ENCODE measurements around the gene FASTK.

The FASTK gene

DNA sequence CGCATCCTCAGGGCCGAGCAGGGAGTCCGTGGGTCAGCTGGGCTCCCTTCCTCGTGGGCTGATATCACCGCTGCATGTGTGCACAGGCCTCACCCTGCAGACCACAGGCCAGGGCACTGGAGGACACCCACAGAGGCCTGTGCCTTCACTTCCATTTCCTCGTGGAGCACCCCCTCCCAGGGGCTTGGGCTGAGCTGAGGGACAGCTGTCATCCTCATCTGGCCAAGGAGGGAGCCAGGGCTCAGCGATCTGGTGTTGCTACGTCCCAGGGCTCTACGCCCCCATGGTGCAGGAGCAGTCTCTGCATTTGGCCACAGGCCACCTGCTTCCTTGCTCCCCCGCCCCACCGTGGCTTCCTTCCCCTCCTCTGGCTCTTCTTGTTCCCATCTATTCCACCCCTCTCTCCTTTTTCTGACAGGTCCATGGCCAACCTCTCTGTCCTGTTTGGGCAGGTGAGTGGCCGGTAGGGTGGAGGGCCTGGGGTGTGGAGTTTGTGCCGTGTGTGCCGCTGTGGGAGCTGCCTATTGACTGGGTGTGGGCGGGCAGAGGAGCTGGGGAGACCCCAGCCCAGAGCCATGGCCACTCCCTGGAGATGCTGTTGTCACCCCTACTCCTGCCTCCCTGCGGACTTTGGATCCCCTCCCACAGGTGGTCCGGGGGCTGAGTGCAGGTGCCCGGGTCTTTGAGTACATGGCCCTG, 40.6 kb downstream of the FASTK start:
- DNase-seq (ENCODE audit: insufficient read length, low spot score) (no peak), FAIRE-seq (no peak)
- TF ChIP-seq, protein P1, sequence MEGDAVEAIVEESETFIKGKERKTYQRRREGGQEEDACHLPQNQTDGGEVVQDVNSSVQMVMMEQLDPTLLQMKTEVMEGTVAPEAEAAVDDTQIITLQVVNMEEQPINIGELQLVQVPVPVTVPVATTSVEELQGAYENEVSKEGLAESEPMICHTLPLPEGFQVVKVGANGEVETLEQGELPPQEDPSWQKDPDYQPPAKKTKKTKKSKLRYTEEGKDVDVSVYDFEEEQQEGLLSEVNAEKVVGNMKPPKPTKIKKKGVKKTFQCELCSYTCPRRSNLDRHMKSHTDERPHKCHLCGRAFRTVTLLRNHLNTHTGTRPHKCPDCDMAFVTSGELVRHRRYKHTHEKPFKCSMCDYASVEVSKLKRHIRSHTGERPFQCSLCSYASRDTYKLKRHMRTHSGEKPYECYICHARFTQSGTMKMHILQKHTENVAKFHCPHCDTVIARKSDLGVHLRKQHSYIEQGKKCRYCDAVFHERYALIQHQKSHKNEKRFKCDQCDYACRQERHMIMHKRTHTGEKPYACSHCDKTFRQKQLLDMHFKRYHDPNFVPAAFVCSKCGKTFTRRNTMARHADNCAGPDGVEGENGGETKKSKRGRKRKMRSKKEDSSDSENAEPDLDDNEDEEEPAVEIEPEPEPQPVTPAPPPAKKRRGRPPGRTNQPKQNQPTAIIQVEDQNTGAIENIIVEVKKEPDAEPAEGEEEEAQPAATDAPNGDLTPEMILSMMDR (IDR thresholded peaks at IDR 0.05; ENCODE audit: insufficient read depth, missing control alignments), result no peak

DNA sequence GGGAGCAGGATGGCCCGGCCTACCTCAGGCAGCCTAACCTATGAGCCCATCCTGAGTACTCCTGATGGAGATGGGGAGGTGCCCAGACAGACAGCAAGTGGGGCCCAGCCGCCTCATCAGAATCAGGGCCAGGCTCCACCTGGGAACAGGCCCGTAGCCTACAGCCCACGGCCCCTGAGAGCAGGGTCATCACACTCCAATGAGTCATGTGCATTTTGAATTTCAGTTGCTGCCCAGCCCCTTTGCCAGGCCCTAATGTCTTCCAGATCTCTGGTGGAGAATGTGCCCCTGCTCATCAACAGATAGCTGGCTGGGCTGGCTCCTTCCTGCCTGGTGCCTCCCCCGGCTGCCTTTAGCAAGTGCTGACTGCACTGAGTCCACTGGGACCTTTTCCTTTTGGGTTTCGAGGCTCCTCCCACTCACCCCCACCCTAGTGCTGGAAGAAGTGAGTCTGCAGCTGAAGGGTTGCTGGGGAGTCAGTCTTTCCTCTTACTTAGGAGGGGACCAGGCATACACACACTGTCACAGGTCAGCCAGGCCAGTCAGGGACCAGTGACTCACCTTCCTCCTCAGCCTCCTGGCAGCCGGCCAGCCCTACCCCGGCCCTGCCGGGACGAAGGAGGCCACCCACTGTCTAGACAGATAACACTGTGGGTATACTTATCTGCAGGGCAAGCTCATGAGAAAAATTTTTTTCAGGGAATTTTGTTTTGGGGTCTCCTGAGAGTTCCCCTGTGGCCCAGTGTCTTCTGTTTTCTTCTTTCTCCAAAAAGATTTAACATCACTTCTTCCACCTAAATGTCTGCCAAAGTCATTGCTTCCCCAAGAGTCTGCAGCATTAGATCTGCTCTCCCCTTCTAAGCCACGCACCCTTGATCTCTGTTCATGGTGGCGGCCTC, 41.4 kb downstream of the FASTK start:
- FAIRE-seq (no peak), DNase-seq (ENCODE audit: insufficient read length, low spot score) (no peak)
- TF ChIP-seq, protein P1 (IDR thresholded peaks at IDR 0.05; ENCODE audit: insufficient read depth, missing control alignments), result no peak

DNA sequence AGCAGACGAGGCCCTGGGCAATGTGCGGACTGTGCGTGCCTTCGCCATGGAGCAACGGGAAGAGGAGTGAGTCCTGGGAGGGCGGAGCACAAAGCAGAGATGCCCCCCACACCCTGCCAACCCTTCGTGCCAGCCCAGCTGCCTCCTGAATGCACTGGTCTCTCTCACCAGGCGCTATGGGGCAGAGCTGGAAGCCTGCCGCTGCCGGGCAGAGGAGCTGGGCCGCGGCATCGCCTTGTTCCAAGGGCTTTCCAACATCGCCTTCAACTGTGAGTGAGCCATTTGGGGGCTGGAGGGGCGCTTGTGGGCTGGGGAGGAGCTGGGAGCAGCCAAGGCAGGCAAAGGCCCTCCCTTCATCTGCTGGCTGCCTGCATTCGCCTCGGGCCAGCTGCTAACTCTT, 44.7 kb downstream of the FASTK start:
- no peak for DNase-seq (ENCODE audit: insufficient read length, low spot score)
- FAIRE-seq, result no peak
- TF ChIP-seq, protein P1 (IDR thresholded peaks at IDR 0.05; ENCODE audit: insufficient read depth, missing control alignments), result no peak

DNA sequence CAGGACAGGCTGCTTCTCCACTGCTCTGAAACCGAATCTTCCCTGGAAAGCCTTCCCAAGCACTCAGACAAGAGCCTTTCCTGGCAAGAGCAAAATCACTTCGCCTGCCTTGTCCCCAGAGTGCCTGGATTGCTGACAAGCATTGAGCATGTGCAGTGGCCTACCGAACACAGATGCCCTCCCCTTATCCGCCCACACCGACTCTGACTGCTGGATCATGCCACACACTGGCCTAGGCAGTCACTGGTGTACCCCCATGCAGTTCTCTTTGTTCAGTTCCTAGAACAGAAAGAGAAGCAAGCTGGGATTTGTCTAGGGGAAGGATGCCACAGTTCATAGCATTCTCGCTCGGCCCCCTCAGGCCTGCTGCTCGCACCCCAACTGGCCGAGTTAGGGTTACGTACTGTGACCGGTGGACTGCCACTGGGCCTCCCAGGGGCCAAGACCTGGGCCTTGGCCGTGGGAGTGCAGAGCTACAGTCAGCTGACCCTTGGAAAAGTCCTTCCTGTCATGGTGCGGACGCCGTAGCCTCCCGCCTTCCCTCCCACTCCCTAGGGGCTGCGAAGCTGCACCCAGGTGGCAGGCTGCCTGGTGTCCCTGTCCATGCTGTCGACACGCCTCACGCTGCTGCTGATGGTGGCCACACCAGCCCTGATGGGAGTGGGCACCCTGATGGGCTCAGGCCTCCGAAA, 45.4 kb downstream of the FASTK start:
- DNase-seq (ENCODE audit: insufficient read length, low spot score), result no peak
- TF ChIP-seq, protein P1 (IDR thresholded peaks at IDR 0.05; ENCODE audit: insufficient read depth, missing control alignments), result no peak
- no peak for FAIRE-seq

DNA sequence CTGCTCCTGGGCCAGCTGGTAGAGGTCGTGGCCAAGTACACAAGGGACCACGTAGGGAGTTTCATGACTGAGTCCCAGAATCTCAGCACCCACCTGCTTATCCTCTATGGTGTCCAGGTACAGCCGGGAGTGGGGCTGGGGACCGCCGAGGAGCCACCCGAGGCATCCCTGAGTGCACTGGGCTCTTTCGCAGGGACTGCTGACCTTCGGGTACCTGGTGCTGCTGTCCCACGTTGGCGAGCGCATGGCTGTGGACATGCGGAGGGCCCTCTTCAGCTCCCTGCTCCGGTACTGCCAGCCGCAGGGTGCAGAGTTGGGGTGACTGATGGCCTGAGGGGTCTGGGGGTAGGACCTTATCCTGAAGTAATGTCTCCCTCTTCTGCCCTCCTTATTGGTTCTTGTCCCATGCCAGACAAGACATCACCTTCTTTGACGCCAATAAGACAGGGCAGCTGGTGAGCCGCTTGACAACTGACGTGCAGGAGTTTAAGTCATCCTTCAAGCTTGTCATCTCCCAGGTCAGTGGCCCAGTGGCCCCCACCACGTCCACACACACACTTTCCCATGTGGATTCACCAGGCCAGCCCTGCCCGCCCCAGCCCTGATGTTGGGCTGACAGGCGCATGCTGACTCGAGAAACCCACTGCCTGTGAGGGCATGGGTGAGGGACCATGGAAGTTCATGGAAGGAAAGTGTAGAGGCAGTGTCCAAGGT, 46.1 kb downstream of the FASTK start:
- DNase-seq (ENCODE audit: insufficient read length, low spot score) (no peak), FAIRE-seq (no peak)
- TF ChIP-seq, protein P1 (IDR thresholded peaks at IDR 0.05; ENCODE audit: insufficient read depth, missing control alignments), result no peak

DNA sequence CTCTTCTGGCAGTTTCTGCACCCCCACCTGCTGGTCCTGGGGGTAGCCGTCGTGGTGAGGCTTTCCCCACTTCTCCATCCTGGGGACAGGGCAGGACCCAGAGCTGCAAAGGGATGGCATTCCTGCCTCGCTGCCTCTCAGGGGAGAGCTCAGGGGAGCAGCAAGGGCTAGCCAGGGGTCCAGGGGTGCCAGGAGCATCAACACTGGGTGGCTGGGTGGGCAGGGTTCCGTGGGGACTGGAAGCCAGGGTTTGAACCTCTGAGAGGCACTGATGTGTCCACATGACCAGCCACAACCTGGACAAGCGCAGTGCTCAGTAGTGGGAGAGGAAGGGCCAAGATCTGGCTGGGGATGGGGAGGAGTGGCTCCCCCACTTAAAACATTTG, 46.8 kb downstream of the FASTK start:
- TF ChIP-seq, protein P1 (IDR thresholded peaks at IDR 0.05; ENCODE audit: insufficient read depth, missing control alignments), result no peak
- DNase-seq (ENCODE audit: insufficient read length, low spot score) (no peak), FAIRE-seq (no peak)

Measured in D721Med (cell line).